ENCODE measurements around the gene ASPN. TPM values are rescaled to one million over a fixed set of nuclear protein-coding genes. Genes with fewer than 3 reads are reported as not detected.

ASPN gene
- total and polyA plus RNA-seq, 2 experiments from 2014 or later: 14.0 to 35.3 TPM

DNA sequence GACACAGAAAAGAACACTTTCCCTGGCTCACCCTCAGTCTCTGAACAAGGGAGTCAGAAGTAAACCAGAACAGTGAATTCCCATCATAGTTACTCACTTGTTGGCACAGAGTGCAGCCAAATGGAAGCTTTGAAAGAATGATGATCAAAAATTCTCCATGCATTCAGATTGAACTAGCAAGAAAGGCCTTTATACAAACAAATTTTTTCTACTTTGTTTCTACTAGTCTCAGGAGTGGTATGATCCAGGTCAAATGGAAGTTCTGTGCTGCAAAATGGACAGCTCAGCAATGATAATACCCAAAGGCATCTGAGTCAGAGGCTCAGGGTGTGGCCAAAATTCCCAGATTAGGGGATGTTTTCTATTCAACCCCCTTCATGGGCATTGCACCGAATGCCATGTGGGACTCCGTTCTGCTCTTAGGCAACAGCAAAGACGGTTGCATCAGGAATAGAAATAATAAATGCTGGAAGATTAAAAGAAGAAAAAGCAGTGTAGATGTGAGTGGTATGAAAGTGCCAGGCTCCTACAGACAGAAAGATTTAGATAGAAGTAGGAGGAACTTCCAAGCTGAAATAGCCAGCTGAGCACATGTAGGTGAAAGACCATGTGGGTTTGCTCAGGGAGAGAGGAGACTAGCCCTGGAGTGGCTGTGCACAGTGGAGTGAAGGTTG, 24.0 kb upstream of the ASPN start:
- Histone ChIP-seq H3K4me2 (peak overlapping the region; percentile 59), H2AFZ (no peak overlapping the region), H3K36me3 (replicated peaks; ENCODE audit: insufficient read depth, low read depth) (no peaks in the 10 kb centered on the region), H3K4me3 (no peak overlapping the region), H3K79me2 (no peaks in the 10 kb centered on the region), H3K27me3 (no peaks in the 10 kb centered on the region), H3K9me3 (ENCODE audit: low read depth) (no peaks in the 10 kb centered on the region), H3K9me2 (replicated peaks; ENCODE audit: insufficient read depth) (no peaks in the 10 kb centered on the region), H3K4me1 (ENCODE audit: insufficient read depth) (peaks cover 12% of the 10 kb centered on the region), H4K20me1 (ENCODE audit: insufficient read depth, poor library complexity, severe bottlenecking) (no peaks in the 10 kb centered on the region), H3K27ac (peak overlapping the region; percentile 65)
- peak; percentile 38 for DNase-seq (ENCODE audit: low spot score)
- WGBS (ENCODE audit: low lambda C conversion rate, missing lambda C conversion rate): 69% methylated on average over 3 of the region's 3 CpGs
- TF ChIP-seq, protein P1, sequence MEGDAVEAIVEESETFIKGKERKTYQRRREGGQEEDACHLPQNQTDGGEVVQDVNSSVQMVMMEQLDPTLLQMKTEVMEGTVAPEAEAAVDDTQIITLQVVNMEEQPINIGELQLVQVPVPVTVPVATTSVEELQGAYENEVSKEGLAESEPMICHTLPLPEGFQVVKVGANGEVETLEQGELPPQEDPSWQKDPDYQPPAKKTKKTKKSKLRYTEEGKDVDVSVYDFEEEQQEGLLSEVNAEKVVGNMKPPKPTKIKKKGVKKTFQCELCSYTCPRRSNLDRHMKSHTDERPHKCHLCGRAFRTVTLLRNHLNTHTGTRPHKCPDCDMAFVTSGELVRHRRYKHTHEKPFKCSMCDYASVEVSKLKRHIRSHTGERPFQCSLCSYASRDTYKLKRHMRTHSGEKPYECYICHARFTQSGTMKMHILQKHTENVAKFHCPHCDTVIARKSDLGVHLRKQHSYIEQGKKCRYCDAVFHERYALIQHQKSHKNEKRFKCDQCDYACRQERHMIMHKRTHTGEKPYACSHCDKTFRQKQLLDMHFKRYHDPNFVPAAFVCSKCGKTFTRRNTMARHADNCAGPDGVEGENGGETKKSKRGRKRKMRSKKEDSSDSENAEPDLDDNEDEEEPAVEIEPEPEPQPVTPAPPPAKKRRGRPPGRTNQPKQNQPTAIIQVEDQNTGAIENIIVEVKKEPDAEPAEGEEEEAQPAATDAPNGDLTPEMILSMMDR (IDR thresholded peaks at IDR 0.05; ENCODE audit: poor library complexity): no peak
- TF ChIP-seq EZH2phosphoT487 (IDR thresholded peaks at IDR 0.05; ENCODE audit: low read depth, severe bottlenecking, unreplicated experiment): no peak
- TF ChIP-seq EZH2 (IDR thresholded peaks at IDR 0.05; ENCODE audit: borderline replicate concordance): no peak

DNA sequence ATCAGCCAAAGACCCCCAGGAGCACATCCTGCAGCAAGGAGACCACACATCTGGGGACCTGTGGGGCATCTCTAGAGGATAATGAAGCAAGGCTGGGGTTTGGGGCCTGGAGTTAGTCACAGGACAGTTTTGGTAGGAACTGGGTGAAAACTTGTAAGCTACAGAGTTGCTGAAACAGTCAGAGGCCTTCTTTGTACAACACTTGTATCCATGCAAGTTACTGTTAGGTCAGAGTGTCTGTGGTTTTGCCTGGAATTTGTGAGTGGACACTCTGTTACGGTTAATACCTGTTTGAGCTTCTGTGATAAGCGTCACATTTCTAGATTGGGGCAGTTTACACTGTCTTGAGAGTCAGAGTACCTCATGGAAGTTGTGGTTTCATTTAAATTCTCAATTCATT, 22.6 kb upstream of the ASPN start:
- DNase-seq (ENCODE audit: low spot score): no peak
- no peaks in the 10 kb centered on the region for H4K20me1 ChIP-seq (ENCODE audit: insufficient read depth, poor library complexity, severe bottlenecking)
- H2AFZ ChIP-seq: no peak overlapping the region
- H3K79me2 ChIP-seq: no peaks in the 10 kb centered on the region
- no peaks in the 10 kb centered on the region for H3K9me2 ChIP-seq (replicated peaks; ENCODE audit: insufficient read depth)
- peaks cover 12% of the 10 kb centered on the region for H3K4me1 ChIP-seq (ENCODE audit: insufficient read depth)
- TF ChIP-seq EZH2phosphoT487 (IDR thresholded peaks at IDR 0.05; ENCODE audit: low read depth, severe bottlenecking, unreplicated experiment) (no peak), EZH2 (IDR thresholded peaks at IDR 0.05; ENCODE audit: borderline replicate concordance) (no peak)
- TF ChIP-seq, protein P1 (IDR thresholded peaks at IDR 0.05; ENCODE audit: poor library complexity): no peak
- no peaks in the 10 kb centered on the region for H3K9me3 ChIP-seq (ENCODE audit: low read depth)
- no peak overlapping the region for H3K4me2 ChIP-seq
- no peaks in the 10 kb centered on the region for H3K36me3 ChIP-seq (replicated peaks; ENCODE audit: insufficient read depth, low read depth)
- WGBS (ENCODE audit: low lambda C conversion rate, missing lambda C conversion rate): 68% methylated on average over 2 of the region's 2 CpGs
- H3K27ac ChIP-seq: peak overlapping the region; percentile 65
- no peaks in the 10 kb centered on the region for H3K27me3 ChIP-seq
- H3K4me3 ChIP-seq: no peak overlapping the region

DNA sequence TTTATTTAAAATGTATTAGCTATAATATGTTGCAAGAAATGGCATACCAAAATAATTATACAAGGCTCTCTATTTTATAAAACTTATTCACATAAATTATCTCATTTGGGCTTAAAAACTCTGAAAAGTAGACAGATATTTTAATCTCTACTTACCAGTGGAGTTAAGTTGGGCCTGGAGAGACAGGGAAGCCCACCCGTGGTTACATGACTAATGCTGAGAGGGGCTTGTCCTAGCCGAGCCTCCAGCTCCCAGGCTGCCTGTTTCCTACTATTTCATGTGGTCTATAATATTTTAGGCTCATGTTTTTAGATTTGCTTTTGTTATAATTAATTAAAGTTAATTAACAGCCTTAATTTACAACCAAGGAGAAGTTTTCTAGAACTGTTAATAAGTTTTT, 20.9 kb upstream of the ASPN start:
- TF ChIP-seq, protein P1 (IDR thresholded peaks at IDR 0.05; ENCODE audit: poor library complexity): no peak
- no peak for TF ChIP-seq EZH2phosphoT487 (IDR thresholded peaks at IDR 0.05; ENCODE audit: low read depth, severe bottlenecking, unreplicated experiment)
- no peak for TF ChIP-seq EZH2 (IDR thresholded peaks at IDR 0.05; ENCODE audit: borderline replicate concordance)
- Histone ChIP-seq H3K4me2 (no peak overlapping the region), H3K9me3 (ENCODE audit: low read depth) (no peaks in the 10 kb centered on the region), H2AFZ (no peak overlapping the region), H3K9me2 (replicated peaks; ENCODE audit: insufficient read depth) (no peaks in the 10 kb centered on the region), H3K4me1 (ENCODE audit: insufficient read depth) (peaks cover 12% of the 10 kb centered on the region), H3K27me3 (no peaks in the 10 kb centered on the region), H3K36me3 (replicated peaks; ENCODE audit: insufficient read depth, low read depth) (no peaks in the 10 kb centered on the region), H3K27ac (no peak overlapping the region), H3K4me3 (no peak overlapping the region), H3K79me2 (no peaks in the 10 kb centered on the region), H4K20me1 (ENCODE audit: insufficient read depth, poor library complexity, severe bottlenecking) (no peaks in the 10 kb centered on the region)
- no peak for DNase-seq (ENCODE audit: low spot score)
- WGBS (ENCODE audit: low lambda C conversion rate, missing lambda C conversion rate): 80% methylated on average over 2 of the region's 2 CpGs

Measured in hepatocyte (in vitro differentiated cells).